Measurements from ENCODE around the gene TPO. TPM values are rescaled to one million over a fixed set of nuclear protein-coding genes. Genes with fewer than 3 reads are reported as not detected.
"Not testable (repeated sequence)": the region's sequence is repeated elsewhere in the genome, so short reads cannot be mapped to it uniquely, and the experiment has no call there.

The TPO gene
- total RNA-seq, 1 donor from 2014 or later = not detected

GRCh38 chr2:1563943-1564891, 151.0 kb downstream of the TPO start:
- H3K4me3 ChIP-seq = no peak overlapping the region
- no peak overlapping the region for H2AFZ ChIP-seq (replicated peaks)
- peaks cover 16% of the 10 kb centered on the region for H3K4me1 ChIP-seq
- Mint-ChIP-seq H3K36me3 (peaks cover 7% of the 10 kb centered on the region), H3K9me3 (peaks cover 17% of the 10 kb centered on the region), H3K27ac (peak overlapping the region; percentile 17), H3K4me1 (peaks cover 19% of the 10 kb centered on the region), H3K4me3 (no peak overlapping the region), H3K27me3 (ENCODE audit: insufficient read depth, low read depth) (peaks cover 11% of the 10 kb centered on the region)
- no peaks in the 10 kb centered on the region for H3K9me3 ChIP-seq (ENCODE audit: low read depth)
- no peak overlapping the region for H3K4me2 ChIP-seq
- H3K27ac ChIP-seq = no peak overlapping the region
- no peaks in the 10 kb centered on the region for H3F3A ChIP-seq (ENCODE audit: low read depth)
- H3K36me3 ChIP-seq = no peaks in the 10 kb centered on the region
- no peaks in the 10 kb centered on the region for H3K79me2 ChIP-seq (ENCODE audit: low read depth)
- H4K20me1 ChIP-seq (ENCODE audit: low read depth) = no peaks in the 10 kb centered on the region
- no peak for DNase-seq (ENCODE audit: low spot score)
- no peaks in the 10 kb centered on the region for H3K27me3 ChIP-seq
- TF ChIP-seq EZH2 (IDR thresholded peaks at IDR 0.05) (no peak), EZH2phosphoT487 (IDR thresholded peaks at IDR 0.05) (no peak), CTCF (IDR thresholded peaks at IDR 0.05) (no peak)
- H3K9ac ChIP-seq = no peak overlapping the region

- H3K9me3 ChIP-seq (ENCODE audit: low read depth) = no peaks in the 10 kb centered on the region
- H3K4me2 ChIP-seq = no peak overlapping the region
- H3K9me3 Mint-ChIP-seq = peaks cover 18% of the 10 kb centered on the region
- TF ChIP-seq EZH2phosphoT487 (IDR thresholded peaks at IDR 0.05) = no peak
- TF ChIP-seq EZH2 (IDR thresholded peaks at IDR 0.05) = no peak
- TF ChIP-seq CTCF (IDR thresholded peaks at IDR 0.05) = no peak
- H4K20me1 ChIP-seq (ENCODE audit: low read depth) = no peaks in the 10 kb centered on the region
- H3K36me3 ChIP-seq = no peaks in the 10 kb centered on the region
- no peak overlapping the region for H2AFZ ChIP-seq (replicated peaks)
- no peak overlapping the region for H3K9ac ChIP-seq
- no peaks in the 10 kb centered on the region for H3K79me2 ChIP-seq (ENCODE audit: low read depth)
- no peak overlapping the region for H3K4me3 Mint-ChIP-seq
- H3K4me1 Mint-ChIP-seq = peaks cover 2% of the 10 kb centered on the region
- H3K27ac ChIP-seq = no peak overlapping the region
- H3K4me1 ChIP-seq = no peaks in the 10 kb centered on the region
- H3K27ac Mint-ChIP-seq = no peak overlapping the region
- H3K27me3 ChIP-seq = no peaks in the 10 kb centered on the region
- peaks cover 7% of the 10 kb centered on the region for H3K36me3 Mint-ChIP-seq
- DNase-seq (ENCODE audit: low spot score) = no peak
- H3K4me3 ChIP-seq = no peak overlapping the region
- peaks cover 15% of the 10 kb centered on the region for H3K27me3 Mint-ChIP-seq (ENCODE audit: insufficient read depth, low read depth)
- H3F3A ChIP-seq (ENCODE audit: low read depth) = no peaks in the 10 kb centered on the region
Measured at GRCh38 chr2:1567556-1568344, 154.5 kb downstream of the TPO start.

- not testable (repeated sequence) for H3K4me2 ChIP-seq; H3K36me3 ChIP-seq; H3F3A ChIP-seq (ENCODE audit: low read depth); H3K27ac Mint-ChIP-seq; H3K36me3 Mint-ChIP-seq; H3K9ac ChIP-seq; H2AFZ ChIP-seq (replicated peaks); H3K9me3 ChIP-seq (ENCODE audit: low read depth); H3K27ac ChIP-seq; H3K4me1 ChIP-seq; H3K4me1 Mint-ChIP-seq; H4K20me1 ChIP-seq (ENCODE audit: low read depth); H3K4me3 Mint-ChIP-seq; H3K4me3 ChIP-seq; H3K79me2 ChIP-seq (ENCODE audit: low read depth); DNase-seq (ENCODE audit: low spot score); H3K27me3 ChIP-seq
- Mint-ChIP-seq H3K9me3 (peaks cover 18% of the 10 kb centered on the region), H3K27me3 (ENCODE audit: insufficient read depth, low read depth) (peaks cover 15% of the 10 kb centered on the region)
Measured at GRCh38 chr2:1568345-1568668, 155.0 kb downstream of the TPO start.
